ENCODE results near the gene RAD51B. TPM values are rescaled to one million over a fixed set of nuclear protein-coding genes. Genes with fewer than 3 reads are reported as not detected.

The RAD51B gene
- total RNA-seq, 6 donors from 2014 or later = 10.6 to 63.9 (median 18.4) TPM

DNA sequence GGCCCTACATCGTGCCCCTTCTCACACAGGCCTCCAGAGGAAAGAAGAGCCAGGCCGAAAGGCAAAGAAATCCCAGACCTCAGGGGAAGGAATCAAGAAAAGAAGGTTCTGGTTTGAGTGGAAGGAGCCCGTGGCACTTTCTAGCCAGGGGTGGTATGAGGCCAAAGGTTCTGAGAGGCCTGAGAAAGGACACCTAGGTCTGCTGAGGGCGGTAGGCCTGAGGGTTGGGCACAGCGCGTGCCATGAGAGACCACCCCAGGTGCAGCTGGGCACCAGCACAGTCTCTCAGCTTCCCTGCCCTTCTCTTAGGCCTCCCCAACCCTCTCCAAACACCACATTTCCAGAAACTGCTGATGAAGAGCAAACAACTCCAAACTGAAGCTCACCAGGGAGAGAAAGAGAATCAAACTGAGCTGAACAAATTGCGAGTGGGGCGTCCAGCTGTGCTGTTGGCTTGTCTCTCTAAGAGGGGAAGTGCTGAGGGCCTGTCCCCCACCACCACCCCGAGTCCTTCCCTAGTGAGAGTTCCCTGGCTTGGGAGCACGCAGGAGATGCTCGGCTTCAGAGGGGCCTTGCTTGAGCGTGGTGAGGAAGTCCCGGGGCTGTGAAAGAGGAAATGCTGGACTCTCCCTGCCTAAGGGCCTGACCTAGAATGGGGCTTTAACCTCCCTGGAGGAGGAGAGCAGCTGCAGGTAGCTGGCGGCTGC, 788.4 kb downstream of the RAD51B start:
- Histone ChIP-seq H3K27me3 (no peaks in the 10 kb centered on the region), H3K4me1 (peaks cover 33 to 47% (median 42%) of the 10 kb centered on the region in 4 donors), H3K4me3 (no peak overlapping the region), H3K27ac (peak overlapping the region; percentile 57 to 87 (median 78)), H3K36me3 (no peaks in the 10 kb centered on the region), H3K9me3 (peaks cover 0 to 4% (median 0%) of the 10 kb centered on the region in 4 donors)
- TF ChIP-seq POLR2AphosphoS5 (IDR thresholded peaks at IDR 0.05) (no peak), POLR2A (IDR thresholded peaks at IDR 0.05) (peak in 1 of 4 donors; percentile 35), EP300 (IDR thresholded peaks at IDR 0.05) (no peak)
- TF ChIP-seq, protein P1, sequence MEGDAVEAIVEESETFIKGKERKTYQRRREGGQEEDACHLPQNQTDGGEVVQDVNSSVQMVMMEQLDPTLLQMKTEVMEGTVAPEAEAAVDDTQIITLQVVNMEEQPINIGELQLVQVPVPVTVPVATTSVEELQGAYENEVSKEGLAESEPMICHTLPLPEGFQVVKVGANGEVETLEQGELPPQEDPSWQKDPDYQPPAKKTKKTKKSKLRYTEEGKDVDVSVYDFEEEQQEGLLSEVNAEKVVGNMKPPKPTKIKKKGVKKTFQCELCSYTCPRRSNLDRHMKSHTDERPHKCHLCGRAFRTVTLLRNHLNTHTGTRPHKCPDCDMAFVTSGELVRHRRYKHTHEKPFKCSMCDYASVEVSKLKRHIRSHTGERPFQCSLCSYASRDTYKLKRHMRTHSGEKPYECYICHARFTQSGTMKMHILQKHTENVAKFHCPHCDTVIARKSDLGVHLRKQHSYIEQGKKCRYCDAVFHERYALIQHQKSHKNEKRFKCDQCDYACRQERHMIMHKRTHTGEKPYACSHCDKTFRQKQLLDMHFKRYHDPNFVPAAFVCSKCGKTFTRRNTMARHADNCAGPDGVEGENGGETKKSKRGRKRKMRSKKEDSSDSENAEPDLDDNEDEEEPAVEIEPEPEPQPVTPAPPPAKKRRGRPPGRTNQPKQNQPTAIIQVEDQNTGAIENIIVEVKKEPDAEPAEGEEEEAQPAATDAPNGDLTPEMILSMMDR (IDR thresholded peaks at IDR 0.05) = no peak
- DNase-seq (peak in 1 of 2 donors; percentile 69), ATAC-seq (ENCODE audit: low FRiP score in 2 of 2) (peak; percentile 27 to 75)
- 50 to 65% methylated on average over 12 to 14 of the region's 14 CpGs for WGBS, 2 donors

DNA sequence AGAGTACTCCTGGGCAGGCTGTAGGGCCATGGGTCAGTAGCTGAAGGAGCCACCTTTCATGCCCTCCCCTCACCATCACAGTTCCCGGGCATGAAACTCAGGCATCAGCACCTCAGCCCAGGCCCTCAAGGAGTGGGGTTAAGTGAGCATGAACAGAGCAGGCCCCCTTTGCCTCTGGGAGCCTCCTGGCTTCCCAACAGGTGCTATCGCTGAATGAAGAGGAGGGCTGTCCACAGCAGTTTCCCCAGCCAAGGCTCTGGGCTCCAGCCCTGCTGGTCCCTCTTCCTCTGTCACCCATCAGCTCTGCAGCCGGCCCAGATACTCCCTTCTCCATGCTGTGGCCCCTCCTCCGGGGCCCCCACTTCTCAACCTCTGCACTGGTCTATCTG, 789.0 kb downstream of the RAD51B start:
- 98 to 100% methylated on average over 2 to 4 of the region's 4 CpGs for WGBS, 2 donors
- H3K36me3 ChIP-seq = no peaks in the 10 kb centered on the region
- H3K9me3 ChIP-seq = peaks cover 0 to 4% (median 0%) of the 10 kb centered on the region in 4 donors
- peaks cover 33 to 44% (median 39%) of the 10 kb centered on the region in 4 donors for H3K4me1 ChIP-seq
- H3K27ac ChIP-seq = peak overlapping the region; percentile 57 to 87 (median 78)
- H3K27me3 ChIP-seq = no peaks in the 10 kb centered on the region
- no peak overlapping the region for H3K4me3 ChIP-seq
- ATAC-seq (ENCODE audit: low FRiP score in 2 of 2) (no peak), DNase-seq (no peak)
- TF ChIP-seq POLR2A (IDR thresholded peaks at IDR 0.05) = no peak
- no peak for TF ChIP-seq EP300 (IDR thresholded peaks at IDR 0.05)
- TF ChIP-seq, protein P1 (IDR thresholded peaks at IDR 0.05) = no peak
- no peak for TF ChIP-seq POLR2AphosphoS5 (IDR thresholded peaks at IDR 0.05)

DNA sequence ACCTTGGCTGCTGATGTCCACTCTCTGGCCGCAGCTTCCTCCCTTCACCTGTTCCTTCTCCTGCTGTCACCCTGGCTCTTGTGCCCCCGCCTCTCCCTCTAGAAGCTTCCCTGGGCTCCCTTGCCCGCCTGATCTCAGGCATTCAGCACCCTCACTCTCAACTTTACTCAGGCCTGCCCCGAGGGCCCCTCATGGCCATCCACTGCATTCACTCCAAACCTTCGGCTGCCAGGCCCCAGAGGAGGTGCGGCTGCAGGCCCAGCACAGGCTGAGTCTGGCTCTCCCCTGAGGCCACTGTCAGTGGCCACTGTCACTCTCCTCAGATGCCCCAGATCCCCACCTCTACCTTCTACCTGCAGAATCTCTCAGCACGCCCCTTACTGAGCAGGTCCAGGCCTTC, 789.4 kb downstream of the RAD51B start:
- Histone ChIP-seq H3K27ac (peak overlapping the region in 2 of 4 donors; percentile 75 to 87), H3K9me3 (peaks cover 0 to 8% (median 2%) of the 10 kb centered on the region in 4 donors), H3K36me3 (no peaks in the 10 kb centered on the region), H3K4me1 (peaks cover 33 to 44% (median 38%) of the 10 kb centered on the region in 4 donors), H3K27me3 (no peaks in the 10 kb centered on the region), H3K4me3 (no peak overlapping the region)
- WGBS, 2 donors = 94 to 95% methylated on average over 7 of the region's 7 CpGs
- ATAC-seq (ENCODE audit: low FRiP score in 2 of 2) (no peak), DNase-seq (no peak)
- TF ChIP-seq POLR2AphosphoS5 (IDR thresholded peaks at IDR 0.05) = no peak
- TF ChIP-seq EP300 (IDR thresholded peaks at IDR 0.05) = no peak
- TF ChIP-seq, protein P1 (IDR thresholded peaks at IDR 0.05) = no peak
- TF ChIP-seq POLR2A (IDR thresholded peaks at IDR 0.05) = no peak

DNA sequence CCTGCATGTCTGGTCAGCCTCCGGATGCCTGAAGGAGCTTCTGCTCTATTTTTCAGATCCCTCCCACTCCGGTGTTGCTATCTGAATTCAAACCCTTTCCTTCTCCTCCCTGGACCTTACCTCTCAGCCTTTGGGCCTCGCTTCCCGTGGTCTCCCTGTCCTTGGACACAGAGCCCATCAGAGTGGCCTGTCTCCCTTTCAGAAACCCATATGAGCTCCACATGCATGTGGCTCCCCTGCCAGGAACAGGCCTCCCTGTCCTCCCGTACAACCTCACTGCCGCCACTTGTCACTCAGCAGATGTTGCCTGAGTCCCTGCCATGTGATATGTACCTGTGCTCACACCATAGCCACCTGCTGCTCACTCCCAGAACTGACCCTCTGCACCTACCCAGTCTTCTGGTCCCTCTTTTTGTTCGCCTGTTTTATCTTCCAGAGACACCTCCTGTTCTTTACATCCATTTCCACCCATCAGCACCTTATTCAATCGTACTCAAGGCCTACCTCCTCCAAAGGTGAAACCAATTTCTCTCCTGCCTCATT, 790.7 kb downstream of the RAD51B start:
- H3K4me1 ChIP-seq = peaks cover 33 to 44% (median 38%) of the 10 kb centered on the region in 4 donors
- 79 to 96% methylated on average over 8 of the region's 8 CpGs for WGBS, 2 donors
- H3K27me3 ChIP-seq = no peaks in the 10 kb centered on the region
- H3K27ac ChIP-seq = peak overlapping the region in 1 of 4 donors; percentile 33
- no peaks in the 10 kb centered on the region for H3K36me3 ChIP-seq
- TF ChIP-seq POLR2A (IDR thresholded peaks at IDR 0.05) (no peak), EP300 (IDR thresholded peaks at IDR 0.05) (no peak), POLR2AphosphoS5 (IDR thresholded peaks at IDR 0.05) (no peak)
- TF ChIP-seq, protein P1 (IDR thresholded peaks at IDR 0.05) = peak in 1 of 6 experiments; percentile 8
- no peak for ATAC-seq (ENCODE audit: low FRiP score in 2 of 2)
- no peak for DNase-seq
- H3K4me3 ChIP-seq = no peak overlapping the region
- H3K9me3 ChIP-seq = peaks cover 0 to 12% (median 9%) of the 10 kb centered on the region in 4 donors

All from upper lobe of left lung (tissue), 6 donors.